Caco-2 (cell line): ENCODE results near the gene TAGLN. TPM values are rescaled to one million over a fixed set of nuclear protein-coding genes. Genes with fewer than 3 reads are reported as not detected.
A peak's percentile ranks its signal among the peaks of the same experiment; 100 is the strongest.

Experiments used
- BruUV-seq: library from RNA; stranded (reverse); fragments of 400-500 nt; replicated peaks from 2 replicates; lab custom pipeline; 2021; lab: Mats Ljungman, UMichigan
- CTCF ChIA-PET: fragments of 300-600 bp; sonication (Branson Sonifier 250); formaldehyde crosslinking; loops from one replicate; lab custom pipeline; 2022; ENCODE audit warnings: antibody characterized with exemption; lab: Charles Lee
- POLR2A ChIA-PET: fragments of 300-600 bp; sonication (Branson Sonifier 250); formaldehyde crosslinking; loops from one replicate; lab custom pipeline; 2022; ENCODE audit warnings: antibody characterized with exemption; lab: Charles Lee
- DNase-seq, 2 experiments: peaks; one replicate each; pipeline versions ENCODE4 v3.0.0 to v3.0.0-alpha.2; 2020 to 2022
- H3K27me3 ChIP-seq: replicated peaks from 2 replicates; pipeline ENCODE4 v1.6.0; 2011; ENCODE audit warnings: low read length; ENCODE audit not compliant: control insufficient read depth, insufficient read depth
- H3K36me3 ChIP-seq: 2 replicates; pipeline ENCODE4 v1.5.1; 2011; ENCODE audit warnings: low read length; ENCODE audit not compliant: control insufficient read depth, insufficient read depth
- H3K4me1 ChIP-seq: fragments of 250-450 bp; sonication (Bioruptor Pico); 2 replicates; pipeline ENCODE4 v1.5.1; 2020; ENCODE audit warnings: mild to moderate bottlenecking
- H3K4me3 ChIP-seq: 2 replicates; pipeline ENCODE4 v1.5.1; 2011; ENCODE audit warnings: low read depth, mild to moderate bottlenecking, control low read depth, low read length
- H3K9me3 ChIP-seq: fragments of 250-450 bp; sonication (Bioruptor Pico); 2 replicates; pipeline ENCODE4 v1.5.1; 2020; ENCODE audit warnings: mild to moderate bottlenecking, moderate library complexity
- H3K27ac Mint-ChIP-seq: one replicate; pipeline ENCODE4 v1.8.0; 2022; ENCODE audit warnings: mixed read lengths; ENCODE audit not compliant: unreplicated experiment
- H3K27me3 Mint-ChIP-seq: one replicate; pipeline ENCODE4 v1.8.0; 2022; ENCODE audit warnings: mixed read lengths; ENCODE audit not compliant: insufficient read depth, unreplicated experiment
- H3K36me3 Mint-ChIP-seq: one replicate; pipeline ENCODE4 v1.8.0; 2022; ENCODE audit warnings: mild to moderate bottlenecking, mixed read lengths; ENCODE audit not compliant: insufficient read depth, unreplicated experiment
- H3K4me1 Mint-ChIP-seq: one replicate; pipeline ENCODE4 v1.8.0; 2022; ENCODE audit warnings: low read depth, mixed read lengths; ENCODE audit not compliant: unreplicated experiment
- H3K4me3 Mint-ChIP-seq: one replicate; pipeline ENCODE4 v1.8.0; 2022; ENCODE audit warnings: mild to moderate bottlenecking, moderate library complexity, mixed read lengths; ENCODE audit not compliant: unreplicated experiment
- H3K9me3 Mint-ChIP-seq: one replicate; pipeline ENCODE4 v1.8.0; 2022; ENCODE audit warnings: mixed read lengths; ENCODE audit not compliant: unreplicated experiment
- intact Hi-C: fragments of 100-400 bp; cut with micrococcal nuclease; formaldehyde crosslinking; loops from one replicate; pipeline ENCODE4 v1.10.0; 2022; ENCODE audit not compliant: unreplicated experiment
- total RNA-seq: library from RNA; stranded (reverse); gene quantifications from 2 replicates; pipeline ENCODE4 v1.2.3, GENCODE V29; 2022
- TF ChIP-seq, protein P1 (sequence below), 2 experiments: fragments of 200-600 bp in 1 of 2; IDR thresholded peaks; 1 replicate in 1 of 2; 2 replicates in 1 of 2; pipeline versions ENCODE4 v1.5.1 to v1.8.0; 2011 to 2022; ENCODE audit warnings: antibody characterized with exemption in 1 of 2, control low read depth in 1 of 2, inconsistent platforms in 1 of 2, low read depth in 1 of 2, low read length in 1 of 2, mild to moderate bottlenecking in 1 of 2, moderate library complexity in 1 of 2; ENCODE audit not compliant: insufficient read depth in 1 of 2, severe bottlenecking in 1 of 2, unreplicated experiment in 1 of 2

Gene TAGLN
- total RNA-seq, 1 experiment from 2014 or later = 303 TPM

DNA sequence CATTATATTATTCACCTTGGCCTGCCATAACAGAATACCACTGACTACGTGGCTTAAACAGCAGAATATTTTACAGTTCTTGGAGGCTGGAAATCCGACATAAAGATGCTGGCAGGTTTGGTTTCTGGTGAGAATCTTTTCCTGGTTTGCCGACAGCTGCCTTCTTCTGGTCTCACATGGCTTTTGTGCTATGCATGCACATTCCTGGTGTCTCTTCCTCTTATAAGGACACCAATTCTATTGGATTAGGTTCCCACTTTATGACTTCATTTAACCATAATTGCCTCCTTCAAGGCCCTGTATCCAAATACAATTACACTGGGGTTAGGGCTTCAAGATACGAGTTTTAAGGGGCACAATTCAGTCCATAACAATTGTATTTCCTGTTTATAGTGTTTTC is 50.4 kb downstream of the TAGLN start:
- H3K9me3 Mint-ChIP-seq = no peaks in the 10 kb centered on the region
- H3K27ac Mint-ChIP-seq = no peak overlapping the region
- CTCF ChIA-PET = no interaction called here
- Histone ChIP-seq H3K27me3 (no peaks in the 10 kb centered on the region), H3K36me3 (peaks cover 7% of the 10 kb centered on the region), H3K9me3 (no peaks in the 10 kb centered on the region), H3K4me1 (no peaks in the 10 kb centered on the region), H3K4me3 (no peak overlapping the region)
- no peak overlapping the region for H3K4me3 Mint-ChIP-seq
- peaks cover 61% of the 10 kb centered on the region for H3K36me3 Mint-ChIP-seq
- TF ChIP-seq, protein P1, sequence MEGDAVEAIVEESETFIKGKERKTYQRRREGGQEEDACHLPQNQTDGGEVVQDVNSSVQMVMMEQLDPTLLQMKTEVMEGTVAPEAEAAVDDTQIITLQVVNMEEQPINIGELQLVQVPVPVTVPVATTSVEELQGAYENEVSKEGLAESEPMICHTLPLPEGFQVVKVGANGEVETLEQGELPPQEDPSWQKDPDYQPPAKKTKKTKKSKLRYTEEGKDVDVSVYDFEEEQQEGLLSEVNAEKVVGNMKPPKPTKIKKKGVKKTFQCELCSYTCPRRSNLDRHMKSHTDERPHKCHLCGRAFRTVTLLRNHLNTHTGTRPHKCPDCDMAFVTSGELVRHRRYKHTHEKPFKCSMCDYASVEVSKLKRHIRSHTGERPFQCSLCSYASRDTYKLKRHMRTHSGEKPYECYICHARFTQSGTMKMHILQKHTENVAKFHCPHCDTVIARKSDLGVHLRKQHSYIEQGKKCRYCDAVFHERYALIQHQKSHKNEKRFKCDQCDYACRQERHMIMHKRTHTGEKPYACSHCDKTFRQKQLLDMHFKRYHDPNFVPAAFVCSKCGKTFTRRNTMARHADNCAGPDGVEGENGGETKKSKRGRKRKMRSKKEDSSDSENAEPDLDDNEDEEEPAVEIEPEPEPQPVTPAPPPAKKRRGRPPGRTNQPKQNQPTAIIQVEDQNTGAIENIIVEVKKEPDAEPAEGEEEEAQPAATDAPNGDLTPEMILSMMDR (IDR thresholded peaks at IDR 0.05; ENCODE audit: insufficient read depth in 1 of 2, low read depth in 1 of 2, low read length in 1 of 2, severe bottlenecking in 1 of 2, unreplicated experiment in 1 of 2) = no peak
- H3K4me1 Mint-ChIP-seq = no peaks in the 10 kb centered on the region
- intact Hi-C loops = no loop called here
- no TSS peak for BruUV-seq
- DNase-seq = no peak
- H3K27me3 Mint-ChIP-seq = no peaks in the 10 kb centered on the region
- POLR2A ChIA-PET = no interaction called here

DNA sequence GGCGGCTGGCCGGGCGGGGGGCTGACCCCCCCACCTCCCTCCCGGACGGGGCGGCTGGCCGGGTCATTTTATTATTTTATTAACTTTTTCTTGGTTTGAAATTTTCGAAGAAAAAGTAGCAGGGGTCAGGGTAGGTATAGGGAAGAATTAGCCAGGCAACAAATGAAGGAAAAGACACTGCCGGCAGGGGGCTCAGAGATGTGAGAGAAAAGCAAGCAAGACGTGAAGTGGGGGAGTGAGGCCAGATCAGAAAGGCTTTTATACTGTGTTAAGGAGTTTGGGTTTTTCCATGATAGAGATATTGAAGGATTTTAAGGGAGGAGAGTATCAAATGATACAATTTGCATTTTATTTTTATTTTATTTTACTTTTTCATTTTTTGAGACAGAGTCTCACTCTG is 52.3 kb downstream of the TAGLN start:
- no peak overlapping the region for H3K27ac Mint-ChIP-seq
- DNase-seq = no peak
- H3K27me3 ChIP-seq = no peaks in the 10 kb centered on the region
- POLR2A ChIA-PET = no interaction called here
- intact Hi-C loops = no loop called here
- no peaks in the 10 kb centered on the region for H3K4me1 Mint-ChIP-seq
- no TSS peak for BruUV-seq
- no peaks in the 10 kb centered on the region for H3K4me1 ChIP-seq
- TF ChIP-seq, protein P1 (IDR thresholded peaks at IDR 0.05; ENCODE audit: insufficient read depth in 1 of 2, low read depth in 1 of 2, low read length in 1 of 2, severe bottlenecking in 1 of 2, unreplicated experiment in 1 of 2) = peak in 1 of 2 experiments; percentile 12
- no peaks in the 10 kb centered on the region for H3K9me3 Mint-ChIP-seq
- H3K36me3 ChIP-seq = peaks cover 3% of the 10 kb centered on the region
- no peaks in the 10 kb centered on the region for H3K27me3 Mint-ChIP-seq
- CTCF ChIA-PET = no interaction called here
- H3K9me3 ChIP-seq = no peaks in the 10 kb centered on the region
- H3K4me3 ChIP-seq = no peak overlapping the region
- peaks cover 54% of the 10 kb centered on the region for H3K36me3 Mint-ChIP-seq
- H3K4me3 Mint-ChIP-seq = no peak overlapping the region

DNA sequence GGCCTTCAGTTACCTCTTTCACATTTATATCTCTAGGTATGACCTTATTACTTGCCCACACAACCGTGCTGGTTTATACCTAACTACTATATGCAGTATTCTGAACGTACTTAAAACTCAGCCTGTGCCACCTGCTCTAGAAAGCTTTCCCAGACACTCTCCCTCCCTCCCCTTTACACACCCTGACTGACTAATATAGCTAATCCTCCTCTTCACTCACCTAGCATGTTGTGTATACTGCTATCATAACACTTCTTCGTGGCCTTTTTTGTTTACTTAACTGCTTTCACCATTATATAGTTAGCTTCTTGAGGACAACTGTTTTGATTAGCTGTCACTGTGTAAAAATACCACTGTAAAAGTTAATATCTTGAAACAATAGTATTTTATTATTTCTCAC is 56.8 kb downstream of the TAGLN start:
- Mint-ChIP-seq H3K36me3 (peaks cover 29% of the 10 kb centered on the region), H3K4me3 (no peak overlapping the region), H3K9me3 (no peaks in the 10 kb centered on the region), H3K27ac (no peak overlapping the region), H3K4me1 (no peaks in the 10 kb centered on the region), H3K27me3 (no peaks in the 10 kb centered on the region)
- no peak for DNase-seq
- Histone ChIP-seq H3K9me3 (no peaks in the 10 kb centered on the region), H3K4me3 (no peak overlapping the region), H3K36me3 (peaks cover 3% of the 10 kb centered on the region), H3K4me1 (no peaks in the 10 kb centered on the region), H3K27me3 (no peaks in the 10 kb centered on the region)
- CTCF ChIA-PET = no interaction called here
- POLR2A ChIA-PET = no interaction called here
- intact Hi-C loops = no loop called here
- no TSS peak for BruUV-seq
- TF ChIP-seq, protein P1 (IDR thresholded peaks at IDR 0.05; ENCODE audit: insufficient read depth in 1 of 2, low read depth in 1 of 2, low read length in 1 of 2, severe bottlenecking in 1 of 2, unreplicated experiment in 1 of 2) = no peak
